ENCODE measurements around the gene TNFSF15. TPM values are rescaled to one million over a fixed set of nuclear protein-coding genes. Genes with fewer than 3 reads are reported as not detected.

The TNFSF15 gene
- total and polyA plus RNA-seq, 2 experiments from 2014 or later = 0.06 to 0.07 TPM

DNA sequence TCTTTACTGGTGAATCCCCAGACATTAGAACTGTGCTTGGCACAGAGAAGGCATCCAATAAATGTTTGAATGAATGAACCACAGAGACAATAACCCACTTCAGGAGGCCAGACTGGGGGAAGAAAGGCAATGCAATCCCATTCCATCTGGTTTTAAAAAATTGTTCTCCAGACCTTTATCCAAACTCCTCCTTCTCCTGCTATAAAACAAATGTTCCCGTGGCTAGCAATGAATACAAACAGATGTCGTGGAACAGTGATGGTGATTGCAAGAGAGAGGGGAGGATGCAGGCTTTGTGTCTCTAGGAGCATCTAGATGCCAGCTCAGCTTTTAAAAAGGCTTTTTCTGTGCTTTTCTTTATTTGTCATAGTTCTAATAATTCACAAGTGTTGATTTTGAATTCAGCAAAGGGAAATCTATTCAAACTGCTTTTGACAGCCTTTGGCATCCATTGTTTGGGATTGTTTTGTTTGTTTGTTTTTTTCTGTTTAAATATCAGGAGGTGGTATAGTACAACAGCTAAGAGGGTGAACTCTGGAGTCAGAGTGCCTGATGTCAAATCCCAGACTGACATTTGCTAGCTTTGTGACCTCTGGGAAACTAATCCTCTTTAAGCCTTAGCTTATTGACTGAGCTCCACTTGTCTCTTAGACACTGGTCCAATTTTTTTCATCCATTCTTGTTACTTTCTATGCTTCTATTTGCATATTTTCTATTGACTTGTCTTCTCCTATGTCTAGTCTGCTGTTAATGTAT is 59.1 kb downstream of the TNFSF15 start:
- Histone ChIP-seq H4K20me1 (replicated peaks; ENCODE audit: insufficient read depth) (no peaks in the 10 kb centered on the region), H3K4me1 (ENCODE audit: insufficient read depth) (no peaks in the 10 kb centered on the region), H3K79me2 (replicated peaks; ENCODE audit: insufficient read depth) (no peaks in the 10 kb centered on the region), H3K27me3 (ENCODE audit: insufficient read depth) (no peaks in the 10 kb centered on the region), H3K4me2 (no peak overlapping the region), H3K9me2 (ENCODE audit: insufficient read depth) (0 out of 2 replicates have a peak, but pooled peaks cover 3% of the 10 kb centered on the region), H3K27ac (ENCODE audit: low read depth) (no peak overlapping the region), H3K36me3 (ENCODE audit: insufficient read depth) (no peaks in the 10 kb centered on the region), H2AFZ (no peak overlapping the region), H3K4me3 (no peak overlapping the region), H3F3A (replicated peaks; ENCODE audit: low read depth) (no peaks in the 10 kb centered on the region)
- Mint-ChIP-seq H3K4me3 (no peak overlapping the region), H3K9me3 (no peaks in the 10 kb centered on the region), H3K27ac (no peak overlapping the region), H3K27me3 (ENCODE audit: insufficient read depth, low read depth, poor library complexity) (no peaks in the 10 kb centered on the region), H3K4me1 (peaks cover 2% of the 10 kb centered on the region; the same call in 1 of the 3 replicates), H3K36me3 (ENCODE audit: low read depth) (no peaks in the 10 kb centered on the region)
- no peak for ATAC-seq
- TF ChIP-seq ZNF114 (CRISPR knock-in tag; IDR thresholded peaks at IDR 0.05) (no peak), ZNF462 (CRISPR knock-in tag; IDR thresholded peaks at IDR 0.05) (no peak), REST (IDR thresholded peaks at IDR 0.05; ENCODE audit: unreplicated experiment) (no peak), EZH2phosphoT487 (IDR thresholded peaks at IDR 0.05; ENCODE audit: unreplicated experiment) (no peak), NANOG (IDR thresholded peaks at IDR 0.05; ENCODE audit: borderline replicate concordance) (no peak), ZNF331 (CRISPR knock-in tag; IDR thresholded peaks at IDR 0.05; ENCODE audit: low read depth) (no peak), CREB1 (CRISPR knock-in tag; IDR thresholded peaks at IDR 0.05; ENCODE audit: low read depth) (no peak), CTCF (conservative IDR thresholded peaks at IDR 0.05; ENCODE audit: low read depth in 2 of 2) (no peak), EZH2 (IDR thresholded peaks at IDR 0.05; ENCODE audit: low read depth, unreplicated experiment) (no peak), ETS1 (IDR thresholded peaks at IDR 0.05) (no peak), POLR2AphosphoS5 (IDR thresholded peaks at IDR 0.05; ENCODE audit: low read depth) (no peak), JUNB (IDR thresholded peaks at IDR 0.05; ENCODE audit: unreplicated experiment) (no peak), STAT1 (IDR thresholded peaks at IDR 0.05; ENCODE audit: unreplicated experiment) (no peak)
- no peak for DNase-seq (ENCODE audit: low spot score)

Data from GM23338 (cell line).